PC-3 (cell line): ENCODE data around the gene LRIG3. TPM values are rescaled to one million over a fixed set of nuclear protein-coding genes. Genes with fewer than 3 reads are reported as not detected.
A peak's percentile ranks its signal among the peaks of the same experiment; 100 is the strongest.

ENCODE experiments used
- ATAC-seq: fragments of 200-7000 bp; cut with Tn5 transposase; 2 replicates; pipeline ENCODE4 v1.9.1; 2020; ENCODE audit warnings: mild to moderate bottlenecking, moderate library complexity
- BruUV-seq: library from RNA; stranded (reverse); fragments of 400-500 nt; replicated peaks from 2 replicates; lab custom pipeline; 2021; lab: Mats Ljungman, UMichigan
- CTCF ChIA-PET: fragments of 300-600 bp; sonication (Branson Sonifier 250); formaldehyde crosslinking; loops from one replicate; lab custom pipeline; 2022; ENCODE audit warnings: antibody characterized with exemption; lab: Charles Lee
- POLR2A ChIA-PET: fragments of 300-600 bp; sonication (Branson Sonifier 250); formaldehyde crosslinking; loops from one replicate; lab custom pipeline; 2022; ENCODE audit warnings: antibody characterized with exemption; ENCODE audit not compliant: unreplicated experiment; lab: Charles Lee
- DNase-seq: peaks from one replicate; pipeline ENCODE4 v3.0.0-alpha.2; 2015
- H2AFZ ChIP-seq: fragments of 300-600 bp; sonication (generic); 2 replicates; pipeline ENCODE4 v1.6.0; 2016; ENCODE audit warnings: antibody characterized with exemption, low read length
- H3F3A ChIP-seq: fragments of 300-600 bp; sonication (generic); one replicate; pipeline ENCODE4 v1.6.0; 2017; ENCODE audit warnings: antibody characterized with exemption, low read length, control low read depth, mild to moderate bottlenecking; ENCODE audit not compliant: unreplicated experiment
- H3K27ac ChIP-seq: fragments of 300-600 bp; sonication (generic); 2 replicates; pipeline ENCODE4 v1.5.1; 2016; ENCODE audit warnings: mild to moderate bottlenecking, low read length
- H3K27me3 ChIP-seq: fragments of 300-600 bp; sonication (generic); 2 replicates; pipeline ENCODE4 v1.6.1; 2016; ENCODE audit warnings: low read length, mixed read lengths
- H3K36me3 ChIP-seq: fragments of 300-600 bp; sonication (generic); 2 replicates; pipeline ENCODE4 v1.6.1; 2016; ENCODE audit warnings: low read depth, mixed run types, low read length, mixed read lengths
- H3K4me1 ChIP-seq: fragments of 300-600 bp; sonication (generic); 2 replicates; pipeline ENCODE4 v1.5.1; 2016; ENCODE audit warnings: low read length; ENCODE audit not compliant: insufficient read depth
- H3K4me2 ChIP-seq: fragments of 300-600 bp; sonication (generic); 2 replicates; pipeline ENCODE4 v1.6.0; 2016; ENCODE audit warnings: low read length
- H3K4me3 ChIP-seq: fragments of 300-600 bp; sonication (generic); 2 replicates; pipeline ENCODE4 v1.5.1; 2016; ENCODE audit warnings: mild to moderate bottlenecking, low read length, mixed read lengths
- H3K79me2 ChIP-seq: fragments of 300-600 bp; sonication (generic); 2 replicates; pipeline ENCODE4 v1.6.1; 2017; ENCODE audit warnings: low read length, mixed read lengths
- H3K9ac ChIP-seq: fragments of 300-600 bp; sonication (generic); 2 replicates; pipeline ENCODE4 v1.6.0; 2016; ENCODE audit warnings: mild to moderate bottlenecking, low read length
- H3K9me2 ChIP-seq: fragments of 300-600 bp; sonication (generic); replicated peaks from 2 replicates; pipeline ENCODE4 v1.6.1; 2016; ENCODE audit warnings: mixed run types, low read length, mixed read lengths
- H3K9me3 ChIP-seq: fragments of 300-600 bp; sonication (generic); 2 replicates; pipeline ENCODE4 v1.6.1; 2016; ENCODE audit warnings: low read length, mixed read lengths
- H4K20me1 ChIP-seq: fragments of 300-600 bp; sonication (generic); 2 replicates; pipeline ENCODE4 v1.6.1; 2016; ENCODE audit warnings: low read length, mixed read lengths
- EZH2 ChIP-seq: fragments of 300-600 bp; sonication (generic); IDR thresholded peaks from one replicate; pipeline ENCODE4 v1.6.1; 2017; ENCODE audit warnings: antibody characterized with exemption, mild to moderate bottlenecking, low read length; ENCODE audit not compliant: unreplicated experiment
- EZH2phosphoT487 ChIP-seq: fragments of 300-600 bp; sonication (generic); IDR thresholded peaks from 2 replicates; pipeline ENCODE4 v1.6.1; 2018; ENCODE audit warnings: mild to moderate bottlenecking, antibody characterized with exemption, low read length, borderline replicate concordance
- intact Hi-C: fragments of 100-400 bp; cut with micrococcal nuclease; formaldehyde crosslinking; loops from 2 replicates; pipeline ENCODE4 v1.9.0; 2023
- total RNA-seq: library from RNA; depleted of rRNA; stranded (reverse); fragments of >200 nt; gene quantifications from 2 replicates; pipeline ENCODE4 v1.2.3, GENCODE V29; 2014
- TF ChIP-seq, protein P1 (sequence below): fragments of 300-600 bp; sonication (generic); conservative IDR thresholded peaks from 2 replicates; pipeline ENCODE4 v1.5.1; 2017; ENCODE audit warnings: antibody characterized with exemption, low read depth, mild to moderate bottlenecking, low read length

Gene LRIG3
- total RNA-seq, 1 experiment from 2014 or later, result 8.6 TPM

GRCh38 chr12:58889557-58889956 lies 30.7 kb downstream of the LRIG3 start:
- Histone ChIP-seq H3K4me1 (peaks cover 13% of the 10 kb centered on the region), H3K36me3 (peaks cover 21% of the 10 kb centered on the region), H4K20me1 (no peaks in the 10 kb centered on the region), H3K9me2 (no peaks in the 10 kb centered on the region), H3K9ac (no peak overlapping the region), H3K79me2 (peaks cover 6% of the 10 kb centered on the region; the same call in 1 of the 2 replicates), H3K27me3 (no peaks in the 10 kb centered on the region), H3K4me3 (no peak overlapping the region), H3K27ac (no peak overlapping the region), H3K4me2 (no peak overlapping the region), H2AFZ (no peak overlapping the region), H3K9me3 (no peaks in the 10 kb centered on the region), H3F3A (no peaks in the 10 kb centered on the region)
- BruUV-seq, result no TSS peak
- no peak for ATAC-seq
- TF ChIP-seq, protein P1, sequence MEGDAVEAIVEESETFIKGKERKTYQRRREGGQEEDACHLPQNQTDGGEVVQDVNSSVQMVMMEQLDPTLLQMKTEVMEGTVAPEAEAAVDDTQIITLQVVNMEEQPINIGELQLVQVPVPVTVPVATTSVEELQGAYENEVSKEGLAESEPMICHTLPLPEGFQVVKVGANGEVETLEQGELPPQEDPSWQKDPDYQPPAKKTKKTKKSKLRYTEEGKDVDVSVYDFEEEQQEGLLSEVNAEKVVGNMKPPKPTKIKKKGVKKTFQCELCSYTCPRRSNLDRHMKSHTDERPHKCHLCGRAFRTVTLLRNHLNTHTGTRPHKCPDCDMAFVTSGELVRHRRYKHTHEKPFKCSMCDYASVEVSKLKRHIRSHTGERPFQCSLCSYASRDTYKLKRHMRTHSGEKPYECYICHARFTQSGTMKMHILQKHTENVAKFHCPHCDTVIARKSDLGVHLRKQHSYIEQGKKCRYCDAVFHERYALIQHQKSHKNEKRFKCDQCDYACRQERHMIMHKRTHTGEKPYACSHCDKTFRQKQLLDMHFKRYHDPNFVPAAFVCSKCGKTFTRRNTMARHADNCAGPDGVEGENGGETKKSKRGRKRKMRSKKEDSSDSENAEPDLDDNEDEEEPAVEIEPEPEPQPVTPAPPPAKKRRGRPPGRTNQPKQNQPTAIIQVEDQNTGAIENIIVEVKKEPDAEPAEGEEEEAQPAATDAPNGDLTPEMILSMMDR, result no peak
- no peak for TF ChIP-seq EZH2phosphoT487
- TF ChIP-seq EZH2, result no peak
- ChIA-PET POLR2A (no interaction called here), CTCF (no interaction called here)
- intact Hi-C loops, result no loop called here
- DNase-seq, result no peak

GRCh38 chr12:58888131-58888783 lies 32.0 kb downstream of the LRIG3 start:
- Histone ChIP-seq H2AFZ (no peak overlapping the region), H3K27ac (no peak overlapping the region), H3K9me3 (no peaks in the 10 kb centered on the region), H3K36me3 (peaks cover 23% of the 10 kb centered on the region), H3K4me3 (no peak overlapping the region), H3K79me2 (peaks cover 5% of the 10 kb centered on the region; the same call in 1 of the 2 replicates), H3K27me3 (no peaks in the 10 kb centered on the region), H3F3A (no peaks in the 10 kb centered on the region), H3K9me2 (no peaks in the 10 kb centered on the region), H3K4me1 (peaks cover 3% of the 10 kb centered on the region), H3K4me2 (no peak overlapping the region), H4K20me1 (no peaks in the 10 kb centered on the region), H3K9ac (no peak overlapping the region)
- ChIA-PET CTCF (interaction anchor here (0.6 kb wide), 1 partner anchor 204 kb away, joined by 3 read pairs; no protein-coding TSS in a partner anchor), POLR2A (no interaction called here)
- no TSS peak for BruUV-seq
- no peak for DNase-seq
- intact Hi-C loops, result no loop called here
- peak; percentile 55 for ATAC-seq
- TF ChIP-seq EZH2, result no peak

DNA sequence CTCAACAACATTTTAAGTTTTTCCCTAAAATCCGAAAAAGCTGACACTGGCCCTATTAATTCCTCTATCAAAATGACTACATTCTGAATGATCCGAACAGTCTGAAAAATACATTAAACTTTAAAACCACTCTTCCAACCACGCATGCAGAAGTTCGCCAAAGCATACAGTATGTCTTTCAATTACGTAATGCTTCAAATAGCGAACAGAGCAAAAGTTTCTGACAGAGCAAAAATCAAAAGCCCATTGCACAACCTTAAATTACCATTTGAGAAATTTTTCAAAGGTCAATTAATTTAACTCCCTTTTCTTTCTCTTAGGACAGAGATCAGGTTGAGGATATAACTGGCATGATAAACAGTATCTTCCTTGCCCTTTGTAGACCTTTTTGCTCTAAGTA lies 33.2 kb downstream of the LRIG3 start:
- Histone ChIP-seq H4K20me1 (no peaks in the 10 kb centered on the region), H2AFZ (no peak overlapping the region), H3K4me3 (no peak overlapping the region), H3K4me2 (no peak overlapping the region), H3K9me2 (no peaks in the 10 kb centered on the region), H3K36me3 (peaks cover 23% of the 10 kb centered on the region), H3K4me1 (no peaks in the 10 kb centered on the region), H3K9me3 (no peaks in the 10 kb centered on the region), H3F3A (no peaks in the 10 kb centered on the region), H3K27ac (no peak overlapping the region), H3K79me2 (no peaks in the 10 kb centered on the region), H3K9ac (no peak overlapping the region), H3K27me3 (no peaks in the 10 kb centered on the region)
- ATAC-seq, result no peak
- intact Hi-C loops, result no loop called here
- no peak for TF ChIP-seq EZH2phosphoT487
- no peak for TF ChIP-seq EZH2
- TF ChIP-seq, protein P1, result no peak
- POLR2A ChIA-PET, result no interaction called here
- BruUV-seq, result no TSS peak
- DNase-seq, result no peak
- CTCF ChIA-PET, result no interaction called here
